Measurements from ENCODE around the gene CLIP1.

The CLIP1 gene

GRCh38 chr12:122312926-122313325 lies 109.5 kb downstream of the CLIP1 start:
- no peak for TF ChIP-seq CTCF (IDR thresholded peaks at IDR 0.05; ENCODE audit: extremely low read depth, missing control alignments)
- DNase-seq (ENCODE audit: low spot score): no peak

GRCh38 chr12:122311696-122312095 lies 110.8 kb downstream of the CLIP1 start:
- DNase-seq (ENCODE audit: low spot score): no peak
- no peak for TF ChIP-seq CTCF (IDR thresholded peaks at IDR 0.05; ENCODE audit: extremely low read depth, missing control alignments)

- no peak for DNase-seq (ENCODE audit: low spot score)
- no peak for TF ChIP-seq CTCF (IDR thresholded peaks at IDR 0.05; ENCODE audit: extremely low read depth, missing control alignments)
Measured at GRCh38 chr12:122310626-122311333, 111.7 kb downstream of the CLIP1 start.

GRCh38 chr12:122309564-122310121 lies 112.8 kb downstream of the CLIP1 start:
- TF ChIP-seq CTCF (IDR thresholded peaks at IDR 0.05; ENCODE audit: extremely low read depth, missing control alignments): no peak
- no peak for DNase-seq (ENCODE audit: low spot score)

- no peak for TF ChIP-seq CTCF (IDR thresholded peaks at IDR 0.05; ENCODE audit: extremely low read depth, missing control alignments)
- no peak for DNase-seq (ENCODE audit: low spot score)
Measured at GRCh38 chr12:122308811-122309210, 113.7 kb downstream of the CLIP1 start.

- peak; percentile 20 for TF ChIP-seq CTCF (IDR thresholded peaks at IDR 0.05; ENCODE audit: extremely low read depth, missing control alignments)
- DNase-seq (ENCODE audit: low spot score): no peak
Measured at GRCh38 chr12:122306407-122306806, 116.1 kb downstream of the CLIP1 start.

- no peak for DNase-seq (ENCODE audit: low spot score)
Measured at GRCh38 chr12:122304924-122305323, 117.5 kb downstream of the CLIP1 start.

More at GRCh38 chr12:122304924-122305323, 117.5 kb downstream of the CLIP1 start:
- TF ChIP-seq CTCF (IDR thresholded peaks at IDR 0.05; ENCODE audit: extremely low read depth, missing control alignments): no peak

All from GM20000 (cell line).